ENCODE data around the gene AGBL1. TPM values are rescaled to one million over a fixed set of nuclear protein-coding genes. Genes with fewer than 3 reads are reported as not detected.

AGBL1 gene
- total RNA-seq, 1 donor = not detected

DNA sequence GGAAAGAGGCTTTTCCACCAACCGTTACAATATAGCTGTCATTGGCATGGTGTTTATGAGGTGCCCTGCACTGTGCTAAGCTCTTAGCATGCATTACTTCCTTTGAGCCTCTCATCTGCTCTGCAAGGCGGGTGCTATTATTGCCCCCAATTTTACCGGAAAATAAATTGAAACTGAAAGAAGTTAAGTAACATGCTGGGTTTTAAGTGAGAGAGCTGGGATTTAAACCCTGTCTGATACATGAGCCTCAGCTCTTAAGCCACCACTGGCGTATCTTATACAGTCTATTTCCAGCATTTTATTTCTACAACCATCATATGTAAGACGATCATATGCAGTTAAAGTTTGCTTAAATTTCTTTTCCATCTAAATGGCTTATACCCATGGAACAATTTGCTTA lies 81.6 kb downstream of the AGBL1 start:
- TF ChIP-seq CTCF (IDR thresholded peaks at IDR 0.05; ENCODE audit: insufficient read depth, low read depth, low read length) = no peak
- DNase-seq (ENCODE audit: low read depth) = no peak
- no peak overlapping the region for H3K4me3 ChIP-seq (ENCODE audit: low read depth, low read length)

DNA sequence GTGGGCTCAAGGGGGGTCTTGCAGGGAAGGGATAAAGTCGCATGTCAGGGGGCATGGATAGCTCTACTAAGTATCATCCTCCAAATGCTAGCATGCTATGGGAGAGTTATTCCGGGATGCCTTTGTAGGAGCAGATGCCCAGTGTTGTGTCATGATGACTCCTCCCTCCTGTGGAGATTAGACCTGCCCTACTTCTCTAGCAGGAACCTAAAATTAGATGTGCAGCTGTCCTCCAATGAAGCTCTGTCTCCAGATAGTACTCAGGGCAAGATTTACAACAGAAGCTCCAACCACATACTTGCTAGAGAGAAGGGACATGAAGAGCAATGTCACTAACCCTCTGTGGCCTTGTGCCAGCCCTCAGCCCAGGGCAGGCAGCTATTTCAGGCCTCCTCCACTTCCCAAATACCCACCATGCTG lies 82.5 kb downstream of the AGBL1 start:
- no peak for DNase-seq (ENCODE audit: low read depth)
- H3K4me3 ChIP-seq (ENCODE audit: low read depth, low read length) = no peak overlapping the region
- no peak for TF ChIP-seq CTCF (IDR thresholded peaks at IDR 0.05; ENCODE audit: insufficient read depth, low read depth, low read length)

DNA sequence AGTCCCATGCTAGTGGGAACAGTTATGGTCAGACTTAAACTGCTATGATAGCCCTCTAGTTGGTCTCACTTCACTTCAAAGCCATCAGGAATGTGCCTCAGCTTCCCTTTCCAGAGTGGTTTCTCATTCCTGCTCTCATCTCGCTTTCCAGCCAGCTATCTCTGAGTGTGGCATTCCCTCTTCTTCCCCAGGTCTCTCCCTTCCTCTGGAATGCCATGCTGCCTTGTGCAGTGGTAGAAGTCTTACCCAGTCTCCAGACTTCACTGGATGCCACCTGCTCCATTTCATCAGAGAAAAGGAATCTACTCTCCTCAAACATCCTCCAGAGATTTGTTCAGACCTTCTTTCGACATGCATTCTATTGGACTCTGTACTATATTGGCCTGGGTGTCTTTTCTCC lies 83.0 kb downstream of the AGBL1 start:
- DNase-seq (ENCODE audit: low read depth) = no peak

DNA sequence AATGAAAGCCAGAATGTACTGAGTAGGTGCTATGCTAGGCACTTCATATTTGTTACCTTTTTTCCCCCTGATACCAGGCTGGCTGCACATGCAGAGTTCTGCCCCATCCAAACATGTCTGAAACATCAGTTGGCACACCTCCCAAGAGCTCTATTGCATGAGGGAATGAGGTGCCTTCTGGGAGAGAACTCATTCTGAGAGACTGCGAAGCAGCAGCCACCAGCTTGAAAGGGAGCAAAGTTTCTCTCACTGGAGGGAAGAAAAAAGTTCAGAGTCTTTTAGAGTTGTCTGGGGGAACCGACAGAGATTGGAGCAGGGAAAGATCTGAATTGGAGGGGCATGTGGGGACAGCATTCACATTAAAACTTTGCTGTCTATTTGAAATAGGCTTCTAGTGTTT lies 84.1 kb downstream of the AGBL1 start:
- no peak for TF ChIP-seq CTCF (IDR thresholded peaks at IDR 0.05; ENCODE audit: insufficient read depth, low read depth, low read length)
- no peak overlapping the region for H3K4me3 ChIP-seq (ENCODE audit: low read depth, low read length)
- no peak for DNase-seq (ENCODE audit: low read depth)

More for the DNA sequence above, 83.0 kb downstream of the AGBL1 start:
- no peak overlapping the region for H3K4me3 ChIP-seq (ENCODE audit: low read depth, low read length)
- no peak for TF ChIP-seq CTCF (IDR thresholded peaks at IDR 0.05; ENCODE audit: insufficient read depth, low read depth, low read length)

- DNase-seq (ENCODE audit: low read depth) = no peak
- no peak overlapping the region for H3K4me3 ChIP-seq (ENCODE audit: low read depth, low read length)
- no peak for TF ChIP-seq CTCF (IDR thresholded peaks at IDR 0.05; ENCODE audit: insufficient read depth, low read depth, low read length)
Observed at GRCh38 chr15:86164232-86164898, 84.7 kb downstream of the AGBL1 start.

GRCh38 chr15:86165265-86166211 lies 85.9 kb downstream of the AGBL1 start:
- no peak for TF ChIP-seq CTCF (IDR thresholded peaks at IDR 0.05; ENCODE audit: insufficient read depth, low read depth, low read length)
- no peak overlapping the region for H3K4me3 ChIP-seq (ENCODE audit: low read depth, low read length)
- DNase-seq (ENCODE audit: low read depth) = no peak
